HUES48 (cell line): Measurements from ENCODE around the gene PTPRF.

Source experiments
- H3K27ac ChIP-seq: one replicate; pipeline ENCODE4 v1.7.0; 2013; ENCODE audit warnings: low read depth, low read length, inconsistent platforms
- H3K27me3 ChIP-seq: 2 replicates; pipeline ENCODE4 v1.6.1; 2013; ENCODE audit warnings: mild to moderate bottlenecking, low read length; ENCODE audit not compliant: control insufficient read depth, insufficient read depth
- H3K36me3 ChIP-seq: 2 replicates; pipeline ENCODE4 v1.6.1; 2013; ENCODE audit warnings: low read length; ENCODE audit not compliant: control insufficient read depth, insufficient read depth
- H3K4me1 ChIP-seq: 2 replicates; pipeline ENCODE4 v1.6.1; 2013; ENCODE audit warnings: mild to moderate bottlenecking, low read length; ENCODE audit not compliant: control insufficient read depth, insufficient read depth
- H3K4me3 ChIP-seq: 2 replicates; pipeline ENCODE4 v1.5.1; 2013; ENCODE audit warnings: mild to moderate bottlenecking, low read depth, low read length
- H3K9ac ChIP-seq: 2 replicates; pipeline ENCODE4 v1.6.1; 2013; ENCODE audit warnings: mild to moderate bottlenecking, low read depth, low read length, moderate library complexity
- H3K9me3 ChIP-seq: 2 replicates; pipeline ENCODE4 v1.6.1; 2013; ENCODE audit warnings: low read length; ENCODE audit not compliant: control insufficient read depth, insufficient read depth

PTPRF gene

DNA sequence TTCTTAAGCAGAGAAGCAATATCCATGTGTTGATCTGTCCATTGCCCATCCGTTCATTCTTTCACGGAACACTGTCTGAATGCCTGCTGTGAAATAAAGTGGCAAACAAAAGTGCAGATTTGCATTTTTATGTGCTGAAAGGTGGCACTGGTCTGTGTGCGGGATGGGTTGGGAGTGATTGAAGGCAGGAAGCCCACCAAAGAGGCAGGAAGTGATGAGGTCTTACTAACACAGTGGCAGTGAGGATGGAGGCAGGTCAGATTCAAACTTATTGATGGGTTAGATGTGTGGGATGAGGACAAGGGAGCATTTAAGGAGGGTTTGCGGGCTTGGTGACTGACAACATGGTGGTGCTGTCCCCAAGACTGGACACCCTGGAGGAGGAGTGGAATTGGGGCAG lies 8.3 kb downstream of the PTPRF start:
- Histone ChIP-seq H3K27ac (no peak overlapping the region), H3K9ac (no peak overlapping the region), H3K9me3 (no peaks in the 10 kb centered on the region), H3K27me3 (no peaks in the 10 kb centered on the region), H3K4me1 (peaks cover 17% of the 10 kb centered on the region), H3K4me3 (no peak overlapping the region), H3K36me3 (peaks cover 47% of the 10 kb centered on the region)

DNA sequence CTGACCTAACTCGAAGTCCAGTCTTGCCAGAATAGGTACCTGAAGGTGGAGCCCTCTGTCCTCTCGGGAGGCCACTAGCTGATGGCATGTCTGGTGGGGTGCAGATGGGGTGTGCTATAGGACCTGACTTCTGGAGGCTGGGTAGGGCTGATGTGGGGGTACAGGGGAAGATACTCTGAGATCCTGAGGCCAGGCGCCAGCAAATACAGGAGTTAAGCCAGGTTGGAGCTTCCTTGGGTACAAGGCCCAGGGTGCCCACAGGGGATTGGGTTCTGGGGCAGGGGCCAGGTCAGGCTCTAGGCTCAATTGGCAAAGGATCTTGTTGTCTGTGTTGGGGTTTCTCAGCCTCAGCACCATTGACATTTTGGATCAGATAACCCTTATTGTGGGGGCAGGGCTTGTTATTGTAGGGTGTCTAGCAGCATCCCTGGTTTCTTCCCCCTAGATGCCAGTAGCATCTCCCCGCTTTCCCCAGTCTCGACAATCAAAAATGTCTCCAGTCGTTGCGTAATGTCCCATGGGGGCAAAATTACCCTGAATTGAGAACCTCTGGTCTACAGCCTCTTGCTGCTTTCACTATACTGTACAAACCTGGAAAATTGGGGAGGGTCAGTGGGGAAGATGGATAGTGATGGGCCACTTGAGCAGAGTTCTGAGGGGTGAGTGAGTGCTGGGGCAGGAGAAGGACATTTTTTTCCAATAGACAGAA lies 9.2 kb downstream of the PTPRF start:
- Histone ChIP-seq H3K9me3 (no peaks in the 10 kb centered on the region), H3K4me3 (no peak overlapping the region), H3K9ac (no peak overlapping the region), H3K27me3 (no peaks in the 10 kb centered on the region), H3K4me1 (peaks cover 9% of the 10 kb centered on the region), H3K27ac (no peak overlapping the region), H3K36me3 (peaks cover 47% of the 10 kb centered on the region)

DNA sequence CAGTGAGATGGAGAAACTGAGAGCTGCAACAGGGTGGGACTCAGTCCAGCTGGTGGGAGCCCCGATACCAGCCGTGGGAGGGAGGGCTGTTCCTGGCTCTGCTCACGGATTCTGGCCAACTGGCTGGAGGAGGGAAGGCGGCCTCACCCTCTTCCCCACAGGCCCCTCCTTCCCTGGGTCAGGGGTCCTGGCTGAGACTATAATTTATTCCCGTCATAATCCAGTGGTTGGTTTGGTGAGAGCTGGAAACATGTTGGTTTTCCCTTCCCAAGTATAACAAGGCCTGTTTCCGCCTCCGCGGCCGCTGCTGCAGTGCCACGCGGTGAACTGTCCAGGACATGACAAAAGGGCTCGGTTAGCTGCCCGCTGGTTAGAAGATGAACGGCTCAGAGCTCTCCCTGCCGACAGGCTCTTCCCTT lies 10.0 kb downstream of the PTPRF start:
- no peak overlapping the region for H3K4me3 ChIP-seq
- H3K36me3 ChIP-seq, result peaks cover 47% of the 10 kb centered on the region
- no peak overlapping the region for H3K27ac ChIP-seq
- H3K9ac ChIP-seq, result no peak overlapping the region
- H3K27me3 ChIP-seq, result no peaks in the 10 kb centered on the region
- H3K9me3 ChIP-seq, result no peaks in the 10 kb centered on the region
- peaks cover 12% of the 10 kb centered on the region for H3K4me1 ChIP-seq

DNA sequence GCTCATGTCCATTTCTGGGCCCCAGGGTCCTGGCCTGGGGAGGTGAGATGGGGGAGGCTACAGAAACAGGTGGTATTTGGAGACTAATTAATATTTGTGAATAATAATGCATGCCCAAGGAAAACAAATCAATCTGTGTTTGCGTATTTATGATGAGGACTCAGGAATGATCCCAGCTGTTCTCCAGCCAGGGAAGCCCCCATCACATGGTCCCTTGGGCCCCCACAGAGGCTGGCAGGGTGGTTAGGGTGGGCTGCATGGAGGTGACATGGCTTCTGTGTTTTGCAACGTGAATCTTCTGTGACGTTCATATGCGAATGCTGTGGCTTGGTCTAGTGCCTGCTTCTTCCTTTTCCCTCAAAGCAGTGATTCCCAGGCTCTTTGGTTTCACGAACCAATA lies 10.5 kb downstream of the PTPRF start:
- Histone ChIP-seq H3K9me3 (no peaks in the 10 kb centered on the region), H3K9ac (no peak overlapping the region), H3K27ac (no peak overlapping the region), H3K4me1 (peaks cover 16% of the 10 kb centered on the region), H3K4me3 (no peak overlapping the region), H3K27me3 (no peaks in the 10 kb centered on the region), H3K36me3 (peaks cover 47% of the 10 kb centered on the region)

- no peaks in the 10 kb centered on the region for H3K9me3 ChIP-seq
- H3K27me3 ChIP-seq, result no peaks in the 10 kb centered on the region
- H3K4me1 ChIP-seq, result peaks cover 23% of the 10 kb centered on the region
- no peak overlapping the region for H3K4me3 ChIP-seq
- H3K36me3 ChIP-seq, result peaks cover 50% of the 10 kb centered on the region
- no peak overlapping the region for H3K27ac ChIP-seq
- H3K9ac ChIP-seq, result no peak overlapping the region
Measured at GRCh38 chr1:43541721-43542401, 11.2 kb downstream of the PTPRF start.

GRCh38 chr1:43542527-43543458 lies 12.1 kb downstream of the PTPRF start:
- H3K4me1 ChIP-seq, result peaks cover 20% of the 10 kb centered on the region
- peaks cover 55% of the 10 kb centered on the region for H3K36me3 ChIP-seq
- no peak overlapping the region for H3K27ac ChIP-seq
- H3K27me3 ChIP-seq, result no peaks in the 10 kb centered on the region
- H3K9ac ChIP-seq, result no peak overlapping the region
- H3K4me3 ChIP-seq, result no peak overlapping the region
- H3K9me3 ChIP-seq, result no peaks in the 10 kb centered on the region

- Histone ChIP-seq H3K36me3 (peaks cover 48% of the 10 kb centered on the region), H3K27ac (no peak overlapping the region), H3K9me3 (no peaks in the 10 kb centered on the region), H3K9ac (no peak overlapping the region), H3K4me1 (peaks cover 21% of the 10 kb centered on the region), H3K27me3 (no peaks in the 10 kb centered on the region), H3K4me3 (no peak overlapping the region)
Measured at GRCh38 chr1:43543567-43543966, 12.9 kb downstream of the PTPRF start.

- Histone ChIP-seq H3K27ac (no peak overlapping the region), H3K4me3 (peak overlapping the region; percentile 9; the same call in 1 of the 2 replicates), H3K9ac (no peak overlapping the region), H3K36me3 (peaks cover 35% of the 10 kb centered on the region), H3K27me3 (no peaks in the 10 kb centered on the region), H3K9me3 (no peaks in the 10 kb centered on the region), H3K4me1 (peaks cover 35% of the 10 kb centered on the region)
Measured at GRCh38 chr1:43545339-43545694, 14.6 kb downstream of the PTPRF start.

- H3K4me3 ChIP-seq, result peak overlapping the region; percentile 50
Measured at GRCh38 chr1:43545695-43546387, 15.2 kb downstream of the PTPRF start.

GRCh38 chr1:43546388-43547100 lies 15.9 kb downstream of the PTPRF start:
- peaks cover 47% of the 10 kb centered on the region for H3K4me1 ChIP-seq
- H3K4me3 ChIP-seq, result no peak overlapping the region; the same call in 1 of the 2 replicates
- peaks cover 28% of the 10 kb centered on the region for H3K36me3 ChIP-seq
- no peaks in the 10 kb centered on the region for H3K27me3 ChIP-seq
- H3K9me3 ChIP-seq, result no peaks in the 10 kb centered on the region
- H3K27ac ChIP-seq, result no peak overlapping the region
- H3K9ac ChIP-seq, result no peak overlapping the region

More at GRCh38 chr1:43545695-43546387, 15.2 kb downstream of the PTPRF start:
- H3K27me3 ChIP-seq, result no peaks in the 10 kb centered on the region
- H3K9me3 ChIP-seq, result no peaks in the 10 kb centered on the region
- H3K4me1 ChIP-seq, result peaks cover 40% of the 10 kb centered on the region
- peak overlapping the region; percentile 64 for H3K27ac ChIP-seq
- H3K36me3 ChIP-seq, result peaks cover 32% of the 10 kb centered on the region
- H3K9ac ChIP-seq, result 0 out of 2 replicates have a peak overlapping the region, but pooled peaks have one; percentile 37
